Placental pericyte (primary cell): ENCODE measurements around the gene ABCA5. TPM values are rescaled to one million over a fixed set of nuclear protein-coding genes. Genes with fewer than 3 reads are reported as not detected.

Source experiments
- small RNA-seq: library from RNA; depleted of rRNA; stranded (forward); fragments of <200 nt; gene quantifications from one replicate; pipeline ENCODE3, GENCODE V24; 2012; ENCODE audit warnings: low replicate concordance
- total RNA-seq: library from RNA; depleted of rRNA; stranded (reverse); fragments of >200 nt; gene quantifications from 2 replicates; pipeline ENCODE4 v1.2.3, GENCODE V29; 2012

The ABCA5 gene, protein sequence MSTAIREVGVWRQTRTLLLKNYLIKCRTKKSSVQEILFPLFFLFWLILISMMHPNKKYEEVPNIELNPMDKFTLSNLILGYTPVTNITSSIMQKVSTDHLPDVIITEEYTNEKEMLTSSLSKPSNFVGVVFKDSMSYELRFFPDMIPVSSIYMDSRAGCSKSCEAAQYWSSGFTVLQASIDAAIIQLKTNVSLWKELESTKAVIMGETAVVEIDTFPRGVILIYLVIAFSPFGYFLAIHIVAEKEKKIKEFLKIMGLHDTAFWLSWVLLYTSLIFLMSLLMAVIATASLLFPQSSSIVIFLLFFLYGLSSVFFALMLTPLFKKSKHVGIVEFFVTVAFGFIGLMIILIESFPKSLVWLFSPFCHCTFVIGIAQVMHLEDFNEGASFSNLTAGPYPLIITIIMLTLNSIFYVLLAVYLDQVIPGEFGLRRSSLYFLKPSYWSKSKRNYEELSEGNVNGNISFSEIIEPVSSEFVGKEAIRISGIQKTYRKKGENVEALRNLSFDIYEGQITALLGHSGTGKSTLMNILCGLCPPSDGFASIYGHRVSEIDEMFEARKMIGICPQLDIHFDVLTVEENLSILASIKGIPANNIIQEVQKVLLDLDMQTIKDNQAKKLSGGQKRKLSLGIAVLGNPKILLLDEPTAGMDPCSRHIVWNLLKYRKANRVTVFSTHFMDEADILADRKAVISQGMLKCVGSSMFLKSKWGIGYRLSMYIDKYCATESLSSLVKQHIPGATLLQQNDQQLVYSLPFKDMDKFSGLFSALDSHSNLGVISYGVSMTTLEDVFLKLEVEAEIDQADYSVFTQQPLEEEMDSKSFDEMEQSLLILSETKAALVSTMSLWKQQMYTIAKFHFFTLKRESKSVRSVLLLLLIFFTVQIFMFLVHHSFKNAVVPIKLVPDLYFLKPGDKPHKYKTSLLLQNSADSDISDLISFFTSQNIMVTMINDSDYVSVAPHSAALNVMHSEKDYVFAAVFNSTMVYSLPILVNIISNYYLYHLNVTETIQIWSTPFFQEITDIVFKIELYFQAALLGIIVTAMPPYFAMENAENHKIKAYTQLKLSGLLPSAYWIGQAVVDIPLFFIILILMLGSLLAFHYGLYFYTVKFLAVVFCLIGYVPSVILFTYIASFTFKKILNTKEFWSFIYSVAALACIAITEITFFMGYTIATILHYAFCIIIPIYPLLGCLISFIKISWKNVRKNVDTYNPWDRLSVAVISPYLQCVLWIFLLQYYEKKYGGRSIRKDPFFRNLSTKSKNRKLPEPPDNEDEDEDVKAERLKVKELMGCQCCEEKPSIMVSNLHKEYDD (N-terminal part only)
- 12.3 and 26.5 TPM in 2 replicates for total RNA-seq

GRCh38 chr17:69327060-69327831 lies at the start of gene ABCA5:
Gene ABCA5 (minus strand): TSS chr17:69327133. CDS start chr17:69314415, 12,718 bp downstream.

DNA sequence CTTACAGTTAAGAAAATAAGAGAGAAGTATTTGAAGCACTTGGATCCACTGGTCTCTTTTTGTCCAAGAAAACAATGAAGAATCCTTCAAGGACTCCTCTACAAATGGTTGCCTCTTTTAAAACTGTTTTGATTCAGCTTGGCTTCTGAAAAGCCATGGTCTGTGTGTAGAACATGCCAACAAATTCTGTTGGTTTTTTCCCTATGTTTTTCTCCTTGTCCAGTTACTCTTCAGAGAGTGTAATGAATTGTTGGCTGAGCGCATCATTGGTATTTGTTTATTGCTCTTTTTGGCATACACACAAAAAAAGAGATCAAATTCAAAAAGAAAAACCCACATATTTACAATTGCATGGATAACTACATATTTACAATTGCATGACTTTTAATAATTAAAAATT lies 98.4 kb downstream of the ABCA5 start, which contains the start of gene ABCA10:
TSS of gene ABCA10 (minus strand) at position 249 of the 400 bp plus-strand sequence. CDS start 3,466 bp downstream, outside the sequence.

Small RNA genes within 50 kb of the gene (small RNA-seq; reads per million reads assigned to genes)
- gene RF00561 = not detected
- not detected for gene SNRPGP4

Other genes with a start within 250 kb of the ABCA5 start
- 4.2 and 7.7 TPM in 2 replicates for gene ABCA6, start 185.2 kb downstream of the ABCA5 start, total RNA-seq
- 1.7 and 2.2 TPM in 2 replicates for gene ABCA10, start 98.3 kb downstream of the ABCA5 start, total RNA-seq
- gene MAP2K6, start 87.6 kb upstream of the ABCA5 start, total RNA-seq = 2.0 TPM in 2 replicates